ENCODE results near the gene GPC5.
"Not testable (repeated sequence)": the region's sequence is repeated elsewhere in the genome, so short reads cannot be mapped to it uniquely, and the experiment has no call there.

The GPC5 gene

DNA sequence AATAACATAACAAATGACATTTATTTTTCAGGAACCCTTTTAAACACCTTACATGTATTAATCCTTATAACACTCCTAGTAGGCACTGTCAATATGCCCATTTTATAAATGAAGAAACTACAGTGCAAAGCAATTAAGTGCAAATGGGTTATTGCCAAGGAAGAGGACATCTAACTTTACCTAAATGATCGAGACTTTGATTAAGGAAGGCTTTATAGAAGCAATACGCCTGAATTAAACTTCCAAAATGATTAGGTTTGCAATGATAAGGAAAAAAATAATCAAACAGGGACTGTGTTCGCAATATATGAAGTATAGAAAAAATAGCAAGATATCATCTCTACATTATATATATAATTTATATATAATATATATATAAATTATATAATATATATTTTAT, 1214.5 kb downstream of the GPC5 start:
- no peak for DNase-seq

DNA sequence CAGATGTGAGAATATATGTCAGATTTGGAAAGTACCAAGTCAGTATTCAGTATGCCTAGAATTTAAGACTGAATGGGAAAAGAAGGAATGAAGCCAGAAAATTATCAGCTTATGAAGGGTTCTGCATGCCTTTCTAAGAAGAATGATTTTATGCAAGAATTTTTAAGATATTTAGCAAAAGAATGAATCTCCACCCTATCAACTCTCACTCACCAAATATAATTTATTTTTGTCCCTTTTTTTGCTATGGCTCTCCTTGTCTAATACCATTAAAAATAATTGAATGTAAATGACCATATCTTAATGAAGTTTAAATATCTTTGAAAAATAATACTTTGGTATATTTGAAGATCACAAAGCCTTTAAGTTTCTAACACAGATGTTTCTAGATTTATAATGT, 1215.5 kb downstream of the GPC5 start:
- no peak for DNase-seq

DNA sequence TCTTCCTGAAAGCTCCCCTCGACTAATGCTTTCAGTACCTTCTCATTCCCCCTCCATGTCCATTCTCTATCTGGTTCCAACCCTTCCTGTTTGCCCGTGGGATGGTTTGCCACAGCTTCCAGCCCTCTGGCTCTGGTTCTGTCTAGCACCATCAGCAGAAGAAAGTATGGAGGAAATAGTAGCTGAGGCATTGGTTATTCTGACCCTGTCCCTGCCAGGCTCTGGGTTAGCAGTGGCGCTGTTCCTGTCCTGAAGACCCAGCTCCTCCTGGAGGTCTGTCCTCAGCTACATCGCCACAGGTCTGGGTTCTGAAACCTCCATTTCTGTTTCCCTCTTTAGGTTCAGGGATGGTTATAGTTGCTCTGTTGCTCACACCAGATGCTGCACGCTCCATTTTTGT, 1223.6 kb downstream of the GPC5 start:
- no peak for DNase-seq

DNA sequence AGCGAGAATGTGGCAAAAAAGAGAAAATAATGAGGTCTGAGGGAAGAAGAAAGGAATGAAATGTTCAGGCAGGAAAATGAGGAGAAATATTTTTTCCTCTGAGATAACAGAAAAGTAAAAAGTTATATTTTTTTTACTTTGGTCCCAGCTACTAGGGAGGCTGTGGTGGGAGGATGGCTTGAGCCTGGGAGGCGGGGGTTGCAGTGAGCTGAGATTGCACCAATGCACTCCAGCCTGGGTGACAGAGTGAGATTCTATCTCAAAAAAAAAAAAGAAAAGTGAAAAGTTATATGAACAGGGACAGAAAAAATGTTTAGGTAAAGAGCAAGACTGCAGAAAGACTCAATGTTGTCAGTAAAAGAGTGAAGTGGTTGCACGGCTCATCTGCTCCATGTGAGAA, 1224.5 kb downstream of the GPC5 start:
- DNase-seq, result no peak

DNA sequence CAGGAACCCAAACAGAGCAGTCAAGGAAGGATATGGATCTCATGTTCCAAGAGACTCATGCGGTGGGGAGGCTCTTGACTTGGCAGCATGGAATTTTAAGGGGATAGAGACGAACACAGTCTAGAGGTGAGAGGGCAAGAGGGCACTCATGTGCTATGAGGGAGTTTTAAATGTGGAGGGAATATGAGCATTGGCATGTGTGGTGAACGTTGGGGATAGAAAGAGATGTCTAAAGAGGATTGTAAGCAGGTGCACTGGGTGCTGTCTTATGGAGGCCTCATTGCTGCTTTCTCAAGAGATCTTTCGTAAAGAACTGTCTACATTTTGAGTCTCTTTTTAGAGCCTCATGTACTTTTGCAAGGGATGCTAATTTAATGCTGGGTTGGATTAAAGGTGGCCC, 1227.9 kb downstream of the GPC5 start:
- no peak for DNase-seq

DNA sequence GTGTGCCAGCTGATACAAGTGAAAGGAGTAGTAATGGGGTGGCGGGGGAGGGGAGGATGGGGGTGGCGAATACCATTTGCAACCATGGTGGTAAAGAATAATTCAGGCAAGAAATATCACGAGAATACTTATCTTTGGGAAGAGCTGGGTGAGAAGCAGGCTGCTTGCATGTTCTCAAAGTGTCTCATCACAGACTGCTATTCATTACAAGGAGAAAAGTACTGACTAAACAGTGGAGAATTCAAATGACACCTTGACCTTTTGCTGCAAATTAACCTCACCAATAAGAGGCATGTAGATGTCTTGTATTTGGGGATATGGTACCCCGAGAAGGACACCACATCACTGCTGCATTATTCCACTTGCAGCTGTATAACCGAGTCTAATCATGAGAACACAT, 1242.5 kb downstream of the GPC5 start:
- DNase-seq, result no peak

DNA sequence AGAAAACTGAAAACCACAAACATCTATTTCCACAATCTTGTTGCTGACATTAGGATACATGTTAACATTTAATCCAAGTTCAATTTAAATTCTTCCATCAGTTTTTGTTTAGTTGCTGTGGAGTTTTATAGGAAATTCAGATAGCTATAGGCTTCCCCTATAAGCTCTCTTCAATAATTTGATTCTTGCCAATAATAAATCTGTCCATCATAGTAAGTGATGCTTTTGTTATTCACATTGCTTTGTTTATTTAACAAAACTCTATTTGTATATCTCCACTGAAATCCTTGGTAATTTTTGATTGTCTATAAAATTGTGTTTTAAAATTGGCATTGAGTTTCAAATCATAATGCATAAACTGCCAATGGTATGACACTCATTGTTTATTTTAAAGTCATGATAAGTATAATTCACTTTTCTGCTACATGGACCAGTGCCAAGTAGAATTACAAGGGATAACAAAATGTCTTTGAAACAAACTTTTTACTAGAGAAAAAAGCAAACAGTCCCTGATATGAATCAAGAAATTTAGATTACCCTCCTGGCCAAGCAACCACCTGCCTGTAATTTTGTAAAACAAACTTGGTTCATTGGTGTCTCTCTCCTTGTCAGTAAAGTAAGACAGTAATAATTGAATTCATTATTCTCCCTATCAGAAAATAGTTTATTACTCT, 1250.9 kb downstream of the GPC5 start:
- DNase-seq, result no peak

DNA sequence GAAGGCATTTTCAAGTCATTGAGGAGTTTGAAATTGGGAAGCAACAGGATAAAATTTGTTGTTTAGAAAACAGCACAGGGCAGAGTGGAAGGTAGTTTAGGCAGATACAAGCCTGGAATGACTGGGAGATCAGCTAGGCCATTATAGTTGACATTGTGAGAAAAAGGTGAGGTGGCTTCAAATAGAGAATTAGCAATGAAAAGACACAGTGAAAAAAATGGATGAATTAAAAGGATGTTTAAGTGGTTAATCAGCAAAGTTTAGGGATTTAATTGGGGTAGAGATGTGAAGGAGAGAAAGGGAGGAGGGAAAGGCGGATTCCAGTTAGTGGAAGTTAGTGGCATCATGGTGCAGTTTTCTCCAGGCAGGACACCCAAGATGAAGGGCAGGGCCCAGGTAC, 1257.7 kb downstream of the GPC5 start:
- no peak for DNase-seq

DNA sequence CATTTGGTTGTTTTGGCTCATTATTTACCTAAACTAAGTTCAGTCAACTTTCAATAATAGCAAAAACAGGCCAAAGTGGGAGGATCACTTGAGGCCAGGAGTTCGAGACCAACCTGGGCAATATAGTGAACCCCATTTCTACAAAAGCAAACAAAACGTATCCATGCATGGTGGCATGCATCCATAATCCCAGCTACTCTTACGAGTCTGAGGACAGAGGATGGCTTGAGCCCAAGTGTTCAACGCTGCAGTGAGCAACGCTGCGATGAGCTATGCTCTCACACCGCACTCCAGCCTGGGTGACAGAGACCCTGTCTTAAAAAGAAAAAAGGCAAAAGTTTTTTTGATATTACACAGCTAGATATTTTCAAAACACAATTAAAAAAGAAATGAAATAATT, 1258.2 kb downstream of the GPC5 start:
- no peak for DNase-seq

DNA sequence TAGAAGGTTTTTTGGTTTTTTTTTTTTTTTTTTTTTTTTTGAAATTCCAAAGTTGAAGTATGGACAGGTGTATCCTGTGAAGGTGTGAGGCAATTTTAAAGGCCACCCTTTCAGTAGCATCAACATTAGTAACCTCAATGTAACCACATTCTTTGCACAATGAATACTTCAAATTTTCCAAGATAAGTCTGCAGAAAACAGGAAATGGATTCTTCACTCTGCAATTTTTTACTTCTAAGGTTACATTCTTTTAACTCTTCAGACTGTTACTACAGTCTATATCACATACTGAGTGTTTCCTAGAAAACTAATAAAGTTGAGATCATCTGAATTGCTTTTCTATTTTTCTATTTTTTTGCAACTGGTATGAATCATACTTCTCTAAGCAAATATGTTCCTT, 1259.1 kb downstream of the GPC5 start:
- DNase-seq, result no peak

DNA sequence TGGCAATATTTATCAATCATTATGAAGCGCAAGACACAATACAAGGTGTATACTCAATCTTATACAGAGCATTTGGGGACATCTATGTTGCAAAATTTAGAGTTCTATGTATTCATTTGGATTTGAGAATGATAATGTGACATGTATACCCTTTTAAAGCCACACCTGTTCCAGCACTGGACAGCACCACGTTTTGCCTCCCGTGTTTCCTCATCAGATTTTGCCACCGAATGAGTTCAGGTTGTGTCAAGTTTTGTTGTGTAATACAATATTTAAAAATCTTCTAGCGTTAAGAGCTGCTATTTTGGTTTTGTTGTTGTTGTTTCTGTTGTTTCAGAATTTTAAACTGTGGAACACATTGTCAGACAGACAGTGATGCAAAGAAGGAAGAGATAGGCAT, 1259.9 kb downstream of the GPC5 start:
- no peak for DNase-seq

DNA sequence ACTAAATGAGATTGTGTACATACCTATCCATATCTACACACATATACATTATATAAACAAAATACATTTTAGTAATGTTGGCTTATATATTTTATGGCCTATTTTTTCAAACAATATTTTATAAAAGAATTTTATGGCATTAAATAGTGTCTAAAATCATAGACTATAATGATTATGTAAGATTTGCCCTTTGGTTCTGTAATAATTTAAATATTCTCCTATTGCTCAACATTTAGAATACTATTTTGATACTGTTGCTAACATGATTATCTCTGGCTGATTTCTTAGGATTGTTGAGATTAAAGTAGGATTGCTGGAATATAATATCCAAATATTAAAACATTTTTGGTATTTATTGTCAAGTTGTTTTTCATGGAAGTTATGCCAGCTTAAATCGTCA, 1263.0 kb downstream of the GPC5 start:
- DNase-seq, result no peak

DNA sequence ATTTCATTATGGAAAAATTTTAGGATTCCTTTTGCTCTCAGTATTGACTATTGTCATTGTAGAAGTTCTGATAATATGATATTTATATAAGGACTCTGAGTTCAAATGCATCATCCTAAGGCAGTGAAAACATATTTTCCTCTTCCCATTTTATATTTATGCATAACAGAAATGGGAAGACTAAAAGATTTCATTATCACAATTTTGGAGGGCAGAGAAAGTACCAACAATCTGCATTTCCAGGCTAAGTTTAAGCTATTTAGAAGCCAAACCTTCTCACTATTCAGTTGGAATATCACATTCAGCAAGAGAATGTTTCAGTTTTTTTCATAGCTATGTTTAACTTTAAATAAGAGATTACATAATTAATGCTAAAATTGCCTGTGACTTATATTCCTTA, 1269.7 kb downstream of the GPC5 start:
- no peak for DNase-seq

DNA sequence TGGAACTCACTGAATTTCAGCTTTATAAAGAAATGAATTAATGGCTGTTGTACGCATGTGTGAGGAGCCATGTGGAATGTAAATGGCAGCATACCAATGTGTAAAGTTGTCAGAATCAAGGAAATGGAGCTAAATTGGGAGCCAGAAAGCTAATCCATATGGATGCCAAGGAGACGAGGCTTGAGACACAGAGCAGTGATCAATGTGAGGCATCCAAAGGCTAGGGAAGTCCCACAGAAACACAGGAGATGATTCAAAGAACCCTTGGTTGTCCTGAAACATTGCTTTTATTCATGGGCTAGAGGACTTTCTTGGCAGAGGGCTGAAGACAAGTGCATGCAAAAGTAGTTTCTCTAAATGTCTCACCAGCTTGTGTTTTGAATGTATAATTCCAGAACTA, 1271.7 kb downstream of the GPC5 start:
- DNase-seq, result no peak

DNA sequence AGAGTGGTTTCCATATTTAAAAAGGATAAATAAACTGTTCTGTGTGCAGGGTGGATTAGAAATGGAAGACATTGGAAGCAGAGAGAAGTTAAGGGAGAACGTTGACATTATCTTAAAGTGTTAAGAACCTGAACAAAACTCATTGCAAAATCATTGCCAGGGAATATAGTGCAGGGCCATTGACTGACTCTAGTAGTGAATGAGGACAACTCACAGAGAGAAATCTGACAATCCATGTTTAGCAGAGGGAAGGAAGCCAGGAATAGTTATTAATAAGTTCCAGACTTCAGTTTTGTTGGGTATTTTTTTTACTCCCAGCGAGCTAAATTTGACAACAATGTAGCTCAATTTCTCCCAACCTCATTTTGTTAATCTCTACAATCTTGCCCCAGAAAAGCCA, 1273.4 kb downstream of the GPC5 start:
- DNase-seq, result no peak

DNA sequence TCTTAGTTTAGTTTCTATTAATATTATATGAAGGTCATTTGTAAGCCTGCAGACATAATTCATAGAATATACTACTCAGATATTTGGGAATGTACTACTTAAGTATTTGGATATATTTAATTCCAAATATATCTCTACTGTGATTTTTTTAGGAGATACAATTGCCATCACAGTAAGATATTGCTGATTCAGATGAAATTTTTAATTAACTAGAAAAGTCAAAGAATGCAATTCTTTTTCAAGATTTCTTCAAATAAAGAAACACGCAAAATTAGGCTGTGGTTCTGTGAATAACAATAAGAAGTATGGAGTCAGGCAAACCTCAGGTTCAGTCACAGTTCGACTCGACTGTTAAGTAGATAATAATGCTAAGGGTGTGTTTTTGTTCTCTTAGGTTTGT, 1277.8 kb downstream of the GPC5 start:
- DNase-seq, result no peak

DNA sequence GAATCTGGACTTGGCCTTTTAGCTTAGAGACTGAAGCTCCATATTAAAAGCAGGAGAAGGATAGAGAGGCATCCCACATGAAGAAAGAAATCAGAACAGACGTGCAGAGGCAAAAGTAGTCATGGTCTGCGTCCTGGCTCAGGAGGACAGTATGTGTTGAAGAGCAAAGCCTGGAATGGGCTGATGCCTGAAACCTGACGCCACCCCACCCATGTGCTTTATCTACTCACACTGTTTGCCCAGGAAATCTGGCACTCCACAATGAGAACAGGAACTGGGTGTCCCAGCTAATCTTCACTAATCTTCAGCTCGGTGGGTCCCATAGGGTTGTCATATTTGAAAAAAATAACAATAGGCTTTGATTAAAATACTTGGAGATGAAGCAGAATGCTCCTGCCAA, 1279.2 kb downstream of the GPC5 start:
- no peak for DNase-seq

DNA sequence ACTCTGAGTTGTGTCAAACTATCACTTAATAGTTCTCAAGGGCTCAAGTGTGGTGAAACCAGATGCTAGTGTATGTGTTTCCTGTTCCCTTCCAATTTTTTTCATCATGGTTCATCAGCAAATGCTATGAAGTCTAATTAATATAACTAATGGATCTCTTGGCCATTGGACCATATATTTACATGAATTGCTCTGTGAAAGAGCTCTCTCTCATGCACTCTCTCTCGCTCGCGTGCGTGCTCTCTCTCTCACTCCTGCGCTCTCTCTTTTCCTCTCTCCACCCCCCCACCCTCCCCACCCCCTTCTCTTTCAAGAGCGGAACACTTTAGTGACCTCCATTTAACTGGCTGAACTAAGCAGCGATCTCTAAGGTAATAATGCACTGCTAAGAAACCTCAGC, 1281.2 kb downstream of the GPC5 start:
- no peak for DNase-seq

DNA sequence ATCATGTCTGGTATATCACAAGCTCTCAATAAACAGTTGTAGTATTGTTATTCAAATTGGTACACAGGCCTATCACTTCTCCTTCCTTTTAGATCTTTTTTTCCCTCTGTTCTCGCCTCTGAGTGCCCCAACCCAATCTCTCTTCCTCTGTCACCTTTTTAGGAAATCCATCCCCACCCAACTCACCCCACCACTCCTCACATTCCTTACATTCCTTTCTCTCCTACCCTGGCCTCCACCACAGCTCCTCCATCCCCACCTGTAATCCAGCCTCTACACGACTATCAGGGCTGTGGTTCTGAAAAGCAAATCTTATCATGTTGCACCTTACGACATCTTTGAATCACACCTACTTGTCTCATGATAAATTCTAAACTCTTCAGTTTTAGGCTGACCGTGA, 1282.8 kb downstream of the GPC5 start:
- DNase-seq, result no peak

DNA sequence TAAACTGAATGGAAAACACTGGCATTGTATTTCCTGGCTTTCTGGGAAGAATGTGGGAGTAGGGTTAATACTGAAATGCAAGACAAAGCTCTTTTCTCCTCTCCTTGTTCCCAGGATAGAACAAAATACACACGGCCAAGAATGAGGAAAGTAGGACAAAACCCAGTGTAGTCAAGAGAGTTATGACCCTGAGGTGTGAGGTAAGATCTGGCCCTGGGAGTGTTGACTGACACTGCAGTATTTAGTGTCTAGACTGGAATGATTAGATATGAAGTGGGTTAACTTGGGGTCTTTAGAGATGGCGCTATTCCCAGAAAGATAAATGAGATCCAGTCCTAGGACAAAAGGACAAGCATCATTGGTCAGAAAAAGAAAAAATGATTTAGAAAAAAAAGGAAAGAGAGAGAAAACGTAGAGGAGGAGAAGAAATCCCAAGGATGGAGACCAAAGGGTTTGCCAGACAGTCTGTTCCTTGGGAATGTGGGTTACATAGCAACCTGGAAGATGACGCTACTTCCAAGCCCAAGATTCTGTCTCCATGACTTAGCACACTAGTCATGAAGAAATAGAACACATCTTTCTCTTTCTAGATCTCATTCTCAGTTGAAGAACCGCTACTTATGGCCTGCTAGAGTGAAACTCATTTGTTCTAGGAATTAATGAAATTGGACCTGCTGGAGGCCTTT, 1284.6 kb downstream of the GPC5 start:
- no peak for DNase-seq

DNA sequence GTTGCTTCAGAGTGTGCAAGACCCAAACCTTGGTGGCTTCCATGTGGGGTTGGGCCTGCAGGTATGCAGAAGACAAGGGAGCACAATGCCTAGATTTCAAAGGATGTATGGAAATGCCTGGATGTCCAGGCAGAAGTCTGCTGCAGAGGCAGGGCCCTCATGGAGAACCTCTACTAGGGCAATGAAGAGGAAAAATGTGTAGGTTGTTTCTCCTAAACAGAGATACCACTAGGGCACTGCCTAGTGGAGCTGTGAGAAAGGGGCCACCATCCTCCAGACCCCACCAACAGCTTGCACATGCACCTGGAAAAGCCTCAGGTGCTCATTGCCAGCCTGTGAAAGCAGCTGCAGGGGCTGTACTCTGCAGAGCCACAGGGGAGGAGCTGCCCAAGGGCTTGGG, 1295.6 kb downstream of the GPC5 start:
- DNase-seq, result no peak

DNA sequence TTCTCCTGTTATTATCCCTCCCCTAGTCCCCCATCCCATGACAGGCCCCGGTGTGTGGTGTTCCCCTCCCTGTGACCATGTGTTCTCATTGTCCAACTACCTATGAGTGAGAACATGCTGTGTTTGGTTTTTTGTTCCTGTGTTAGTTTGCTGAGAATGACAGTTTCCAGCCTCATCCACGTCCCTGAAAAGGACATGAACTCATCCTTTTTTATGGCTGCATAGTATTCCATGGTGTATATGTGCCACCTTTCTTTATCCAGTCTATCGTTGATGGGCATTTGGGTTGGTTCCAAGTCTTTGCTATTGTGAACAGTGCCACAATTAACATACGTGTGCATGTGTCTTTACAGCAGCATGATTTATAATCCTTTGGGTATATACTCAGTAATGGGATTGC, 1297.4 kb downstream of the GPC5 start:
- DNase-seq, result not testable (repeated sequence)

DNA sequence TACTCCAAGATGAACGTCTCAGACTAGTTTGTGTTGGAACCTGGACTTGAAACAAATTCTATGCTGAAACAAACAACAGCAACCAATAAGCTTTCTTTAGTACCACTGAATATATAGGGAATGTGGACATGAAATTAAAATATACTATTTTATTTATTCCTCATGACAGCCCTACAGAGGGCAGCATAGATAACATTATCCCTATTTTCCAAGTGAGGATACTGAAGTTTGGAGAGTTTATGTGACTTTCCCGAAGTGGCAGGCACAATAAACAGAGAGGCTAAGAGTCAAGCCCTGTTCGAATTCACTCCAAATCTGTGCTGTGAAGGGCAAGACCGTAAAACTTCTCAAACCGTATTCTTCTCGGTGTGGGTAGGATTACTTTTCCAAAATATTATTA, 1318.3 kb downstream of the GPC5 start:
- DNase-seq, result no peak

DNA sequence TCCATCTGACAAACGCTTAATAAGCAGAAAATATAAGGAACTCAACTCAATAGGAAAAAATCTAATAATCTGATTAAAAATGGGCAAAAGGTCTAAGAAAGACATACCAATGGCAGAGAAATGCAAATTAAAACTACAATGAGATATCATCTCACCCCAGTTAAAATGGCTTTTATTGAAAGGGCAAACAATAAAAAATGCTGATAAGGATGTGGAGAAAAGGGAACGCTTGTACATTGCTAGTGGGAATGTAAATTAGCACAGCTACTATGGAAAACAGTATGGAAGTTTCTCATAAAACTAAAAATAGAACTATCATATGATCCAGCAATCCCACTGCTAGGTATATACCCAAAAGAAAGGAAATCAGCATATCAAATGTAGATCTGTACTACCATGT, 1319.4 kb downstream of the GPC5 start:
- DNase-seq, result no peak

Data from hypothalamus (tissue), 51 donors.